ENCODE data around the gene HOXD11.

The HOXD11 gene

GRCh38 chr2:176130147-176130956, 23.3 kb downstream of the HOXD11 start:
- DNase-seq (ENCODE audit: extremely low spot score), result no peak
- TF ChIP-seq CTCF (IDR thresholded peaks at IDR 0.05; ENCODE audit: control extremely low read depth, extremely low read depth, low read depth, missing control alignments), result no peak
- CTCF ChIA-PET, result interaction anchor here (0.7 to 2.3 kb wide), 7 partner anchors 11 to 1018 kb away, joined by 3 to 11 read pairs (median 6); no protein-coding TSS in a partner anchor
- POLR2A ChIA-PET, result no interaction called here

- no peak for DNase-seq (ENCODE audit: extremely low spot score)
- POLR2A ChIA-PET, result no interaction called here
- CTCF ChIA-PET, result interaction anchor here (0.7 to 2.3 kb wide), 10 partner anchors 10 to 1017 kb away, joined by 3 to 11 read pairs (median 6); no protein-coding TSS in a partner anchor
- no peak for TF ChIP-seq CTCF (IDR thresholded peaks at IDR 0.05; ENCODE audit: control extremely low read depth, extremely low read depth, low read depth, missing control alignments)
These were observed 24.1 kb downstream of the HOXD11 start for GRCh38 chr2:176130957-176131847.

- TF ChIP-seq CTCF (IDR thresholded peaks at IDR 0.05; ENCODE audit: control extremely low read depth, extremely low read depth, low read depth, missing control alignments), result no peak
- no peak for DNase-seq (ENCODE audit: extremely low spot score)
- ChIA-PET CTCF (interaction anchor here (1.2 to 2.3 kb wide), 8 partner anchors 9 to 1017 kb away, joined by 3 to 11 read pairs (median 6); no protein-coding TSS in a partner anchor), POLR2A (no interaction called here)
These were observed 24.7 kb downstream of the HOXD11 start for GRCh38 chr2:176131848-176132158.

- CTCF ChIA-PET, result interaction anchor here (1.2 to 2.5 kb wide), 13 partner anchors 8 to 1016 kb away, joined by 3 to 11 read pairs (median 6); no protein-coding TSS in a partner anchor
- TF ChIP-seq CTCF (IDR thresholded peaks at IDR 0.05; ENCODE audit: control extremely low read depth, extremely low read depth, low read depth, missing control alignments), result no peak
- POLR2A ChIA-PET, result no interaction called here
- no peak for DNase-seq (ENCODE audit: extremely low spot score)
These were observed 25.4 kb downstream of the HOXD11 start for GRCh38 chr2:176132205-176133171.

GRCh38 chr2:176133389-176133788, 26.3 kb downstream of the HOXD11 start:
- TF ChIP-seq CTCF (IDR thresholded peaks at IDR 0.05; ENCODE audit: control extremely low read depth, extremely low read depth, low read depth, missing control alignments), result no peak
- DNase-seq (ENCODE audit: extremely low spot score), result no peak
- POLR2A ChIA-PET, result no interaction called here
- CTCF ChIA-PET, result interaction anchor here (1.0 to 2.5 kb wide), 6 partner anchors 9 to 519 kb away, joined by 3 to 8 read pairs (median 4); no protein-coding TSS in a partner anchor

Measured in GM10248 (cell line).